Mucosa of rectum (tissue), 2 donors: ENCODE measurements around the gene TCHP.

Experiments used
- H3K27ac ChIP-seq, 2 donors: one replicate each; pipeline ENCODE4 v1.7.0; 2013; ENCODE audit warnings: inconsistent platforms in 2 of 2, low read depth in 2 of 2, low read length in 2 of 2
- H3K27me3 ChIP-seq, 2 donors: one replicate each; pipeline ENCODE4 v1.7.0; 2013; ENCODE audit warnings: low read length in 2 of 2; ENCODE audit not compliant: control insufficient read depth in 2 of 2, insufficient read depth in 2 of 2
- H3K36me3 ChIP-seq, 2 donors: one replicate each; pipeline ENCODE4 v1.7.0; 2013; ENCODE audit warnings: low read length in 2 of 2; ENCODE audit not compliant: control insufficient read depth in 2 of 2, insufficient read depth in 2 of 2
- H3K4me1 ChIP-seq, 2 donors: one replicate each; pipeline ENCODE4 v1.7.0; 2013; ENCODE audit warnings: low read length in 2 of 2, mild to moderate bottlenecking in 1 of 2; ENCODE audit not compliant: control insufficient read depth in 2 of 2, insufficient read depth in 2 of 2
- H3K4me3 ChIP-seq, 2 donors: one replicate each; pipeline ENCODE4 v1.7.0; 2013; ENCODE audit warnings: low read length in 2 of 2
- H3K9ac ChIP-seq, 2 donors: one replicate each; pipeline ENCODE4 v1.7.0; 2013; ENCODE audit warnings: low read length in 2 of 2, low read depth in 1 of 2, mild to moderate bottlenecking in 1 of 2
- H3K9me3 ChIP-seq, 2 donors: one replicate each; pipeline ENCODE4 v1.7.0; 2013; ENCODE audit warnings: low read length in 2 of 2; ENCODE audit not compliant: control insufficient read depth in 2 of 2
- donor health status: healthy.
- donor health status: Normal muscosa, but diverticular disease.

TCHP gene

DNA sequence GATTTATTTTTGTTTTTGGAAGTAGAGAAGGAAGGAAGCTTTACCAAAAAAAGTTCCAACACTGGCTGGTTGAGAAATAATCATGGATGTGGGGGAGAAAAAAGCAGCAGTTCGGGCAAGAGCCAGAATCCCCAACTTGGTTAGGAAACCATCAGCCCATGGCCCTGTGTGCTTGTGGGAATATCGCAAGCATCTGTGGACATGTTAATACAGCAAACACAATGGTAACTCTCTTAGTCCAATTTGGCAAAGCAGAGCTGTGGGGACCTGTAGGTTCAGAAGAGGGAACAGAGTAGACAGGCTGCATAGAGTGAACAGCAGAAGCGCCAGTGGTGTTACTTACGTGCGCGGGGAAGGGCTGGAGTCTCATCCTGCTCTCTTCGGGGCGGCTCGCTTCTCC is 46.8 kb downstream of the TCHP start:
- peak overlapping the region in 1 of 2 donors; percentile 20 for H3K27ac ChIP-seq
- peaks cover 33 to 44% of the 10 kb centered on the region in 2 donors for H3K36me3 ChIP-seq
- no peaks in the 10 kb centered on the region for H3K9me3 ChIP-seq
- H3K9ac ChIP-seq = no peak overlapping the region
- no peak overlapping the region for H3K4me3 ChIP-seq
- H3K27me3 ChIP-seq = no peaks in the 10 kb centered on the region
- peaks cover 20% of the 10 kb centered on the region in 2 donors for H3K4me1 ChIP-seq

DNA sequence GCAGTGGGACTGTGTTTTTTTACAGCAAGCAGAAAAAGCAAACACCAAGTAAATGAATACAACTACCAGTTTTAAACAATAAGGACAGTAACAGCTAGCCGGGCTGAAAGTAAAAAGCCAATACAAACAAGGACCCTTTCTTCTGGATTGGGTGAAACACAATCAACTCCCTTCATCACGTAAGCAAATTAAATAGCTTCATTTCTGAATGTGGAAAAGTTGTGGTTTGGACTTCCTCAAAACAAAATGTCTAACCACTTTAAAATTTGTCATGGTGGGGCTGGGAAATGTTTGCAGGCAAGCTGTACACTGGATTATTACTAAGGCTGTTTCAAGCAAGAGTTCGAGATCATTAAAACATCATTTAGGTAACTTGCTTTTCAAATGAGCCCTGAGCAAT is 47.4 kb downstream of the TCHP start:
- Histone ChIP-seq H3K9me3 (no peaks in the 10 kb centered on the region), H3K4me1 (peaks cover 20% of the 10 kb centered on the region in 2 donors), H3K4me3 (no peak overlapping the region), H3K36me3 (peaks cover 39 to 50% of the 10 kb centered on the region in 2 donors), H3K27ac (peak overlapping the region in 1 of 2 donors; percentile 20), H3K27me3 (no peaks in the 10 kb centered on the region), H3K9ac (no peak overlapping the region)

DNA sequence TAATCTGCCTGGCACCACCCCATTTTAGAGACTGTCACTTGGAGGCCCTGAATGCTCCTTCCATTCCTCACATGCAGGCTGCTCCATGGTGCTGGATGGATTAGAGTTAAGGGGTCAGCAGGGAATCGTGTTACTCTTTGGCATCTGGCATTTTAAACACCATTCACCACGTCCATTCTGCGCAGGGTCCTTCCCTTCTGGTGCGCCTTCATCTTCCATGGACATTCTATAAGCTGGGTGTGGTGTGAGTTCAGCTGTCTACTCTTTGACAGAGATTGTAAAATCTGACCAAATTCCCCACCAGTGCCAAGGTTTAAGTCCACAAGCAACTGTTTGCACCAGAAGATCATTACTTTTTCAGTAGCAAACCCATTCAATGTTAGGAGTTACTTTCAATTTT is 48.3 kb downstream of the TCHP start:
- peaks cover 42 to 58% of the 10 kb centered on the region in 2 donors for H3K36me3 ChIP-seq
- H3K27ac ChIP-seq = no peak overlapping the region
- no peak overlapping the region for H3K4me3 ChIP-seq
- H3K9me3 ChIP-seq = no peaks in the 10 kb centered on the region
- no peak overlapping the region for H3K9ac ChIP-seq
- H3K4me1 ChIP-seq = peaks cover 20% of the 10 kb centered on the region in 2 donors
- no peaks in the 10 kb centered on the region for H3K27me3 ChIP-seq

DNA sequence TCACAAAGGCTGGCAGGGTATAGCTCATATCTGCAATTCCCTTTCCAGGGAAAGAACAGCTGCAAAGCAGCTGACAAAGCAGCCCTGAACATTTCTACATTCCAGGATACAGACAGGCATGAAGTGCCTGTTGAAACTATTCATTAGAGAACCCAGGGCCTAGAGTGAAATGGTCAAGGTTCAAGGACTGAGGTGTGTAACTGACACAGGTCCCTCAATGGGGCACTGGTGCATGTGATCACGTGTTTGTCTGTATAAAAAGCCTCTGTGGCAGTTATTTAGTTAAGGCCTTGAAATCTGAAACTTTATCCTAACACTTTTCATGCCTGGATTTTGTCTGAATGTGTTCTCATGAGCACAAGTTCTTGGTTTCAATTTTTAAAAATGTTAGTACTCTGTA is 49.0 kb downstream of the TCHP start:
- H3K27ac ChIP-seq = no peak overlapping the region

DNA sequence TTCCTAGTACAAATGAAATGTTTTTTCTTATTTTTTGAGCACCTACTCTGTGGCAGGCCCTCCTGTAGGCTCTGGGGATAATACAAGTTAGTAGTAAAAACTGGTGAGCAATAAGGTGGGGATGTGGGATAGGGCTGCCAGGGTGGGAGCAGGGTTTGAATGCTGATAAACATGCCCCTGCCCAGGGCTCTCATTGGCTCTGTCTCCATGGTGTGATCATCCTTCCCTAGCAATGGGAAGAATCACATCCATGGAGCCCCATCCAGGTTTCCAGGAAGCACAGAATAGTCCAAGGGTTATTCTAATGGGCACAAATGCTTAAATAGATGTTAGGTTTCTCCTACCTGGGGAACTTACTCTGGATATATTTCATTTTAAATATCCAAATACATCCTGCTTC is 50.6 kb downstream of the TCHP start:
- Histone ChIP-seq H3K27me3 (no peaks in the 10 kb centered on the region), H3K36me3 (peaks cover 44 to 53% of the 10 kb centered on the region in 2 donors), H3K27ac (no peak overlapping the region), H3K9ac (no peak overlapping the region), H3K4me3 (no peak overlapping the region), H3K4me1 (peaks cover 17 to 20% of the 10 kb centered on the region in 2 donors), H3K9me3 (no peaks in the 10 kb centered on the region)

More for the DNA sequence above, 49.0 kb downstream of the TCHP start:
- Histone ChIP-seq H3K27me3 (no peaks in the 10 kb centered on the region), H3K4me3 (no peak overlapping the region), H3K9me3 (no peaks in the 10 kb centered on the region), H3K4me1 (peaks cover 20% of the 10 kb centered on the region in 2 donors), H3K9ac (no peak overlapping the region), H3K36me3 (peaks cover 44 to 61% of the 10 kb centered on the region in 2 donors)

- Histone ChIP-seq H3K36me3 (peaks cover 46 to 55% of the 10 kb centered on the region in 2 donors), H3K4me1 (peaks cover 17 to 20% of the 10 kb centered on the region in 2 donors), H3K9ac (no peak overlapping the region), H3K27ac (no peak overlapping the region), H3K4me3 (no peak overlapping the region), H3K27me3 (no peaks in the 10 kb centered on the region), H3K9me3 (no peaks in the 10 kb centered on the region)
These were observed 51.1 kb downstream of the TCHP start for GRCh38 chr12:109951136-109951535.

- Histone ChIP-seq H3K4me1 (peaks cover 17 to 20% of the 10 kb centered on the region in 2 donors), H3K9ac (no peak overlapping the region), H3K27ac (peak overlapping the region in 1 of 2 donors; percentile 33), H3K9me3 (no peaks in the 10 kb centered on the region), H3K36me3 (peaks cover 47 to 56% of the 10 kb centered on the region in 2 donors), H3K27me3 (no peaks in the 10 kb centered on the region), H3K4me3 (no peak overlapping the region)
These were observed 51.7 kb downstream of the TCHP start for GRCh38 chr12:109951751-109952150.

DNA sequence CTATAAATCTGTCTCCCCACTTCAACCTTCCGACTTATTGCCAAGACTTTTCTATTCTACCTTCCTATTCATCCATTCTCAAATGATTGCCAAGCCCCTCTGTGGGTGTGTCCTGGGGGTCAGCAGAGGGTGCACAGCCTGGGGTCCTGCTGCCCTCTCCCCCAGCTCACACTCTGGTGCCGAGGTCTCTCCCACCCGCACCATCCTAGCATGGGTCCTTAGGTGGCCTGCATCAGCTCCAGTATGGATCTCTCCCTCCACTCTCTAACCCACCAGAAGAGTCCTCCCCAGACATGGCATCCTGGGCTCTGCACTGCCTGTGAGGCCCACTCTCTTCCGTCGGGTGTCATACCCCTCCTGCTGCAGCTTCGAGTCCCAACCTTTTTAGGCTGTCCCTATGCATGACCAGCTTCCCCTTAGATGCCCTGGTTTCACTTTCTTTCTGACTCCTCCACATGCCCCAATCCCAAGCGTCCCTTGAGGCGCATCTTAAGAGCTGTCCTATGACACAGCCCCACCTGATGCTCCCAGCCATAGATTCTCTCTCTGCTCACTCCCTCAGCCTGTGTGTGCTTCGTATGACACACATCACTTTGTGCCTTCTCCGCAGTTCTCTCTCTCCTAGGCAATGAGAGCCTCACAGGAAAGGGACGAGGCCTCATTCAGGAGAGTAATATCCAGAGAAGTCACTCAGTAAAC is 52.2 kb downstream of the TCHP start:
- peaks cover 42 to 55% of the 10 kb centered on the region in 2 donors for H3K36me3 ChIP-seq
- no peaks in the 10 kb centered on the region for H3K27me3 ChIP-seq
- H3K4me3 ChIP-seq = no peak overlapping the region

DNA sequence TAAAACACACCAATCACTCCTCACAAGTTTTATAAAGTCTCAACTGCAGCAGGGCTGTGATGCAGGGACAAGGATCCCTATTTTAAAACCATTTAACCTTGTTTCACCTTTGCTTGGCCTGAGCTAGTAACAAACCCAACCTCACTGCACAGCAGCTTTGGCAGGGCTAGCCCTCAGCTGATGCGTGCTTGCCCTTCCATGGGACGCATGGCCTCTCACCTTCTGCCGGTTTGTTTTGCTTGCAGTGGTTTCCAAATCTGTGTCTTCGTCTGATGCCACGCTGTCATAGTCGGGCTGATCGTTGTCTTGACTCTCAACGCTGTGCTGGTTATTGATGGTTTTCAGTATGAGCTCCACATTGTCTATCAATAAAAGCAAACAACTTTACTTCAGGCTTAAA is 52.8 kb downstream of the TCHP start:
- peaks cover 42 to 55% of the 10 kb centered on the region in 2 donors for H3K36me3 ChIP-seq
- H3K27me3 ChIP-seq = no peaks in the 10 kb centered on the region
- H3K9ac ChIP-seq = no peak overlapping the region
- no peaks in the 10 kb centered on the region for H3K9me3 ChIP-seq
- H3K4me1 ChIP-seq = peaks cover 12% of the 10 kb centered on the region in 2 donors
- no peak overlapping the region for H3K27ac ChIP-seq
- H3K4me3 ChIP-seq = no peak overlapping the region

More for the DNA sequence above, 52.2 kb downstream of the TCHP start:
- Histone ChIP-seq H3K9ac (no peak overlapping the region), H3K4me1 (peaks cover 14 to 15% of the 10 kb centered on the region in 2 donors), H3K27ac (peak overlapping the region in 1 of 2 donors; percentile 33), H3K9me3 (no peaks in the 10 kb centered on the region)

GRCh38 chr12:109953656-109954055 is 53.6 kb downstream of the TCHP start:
- H3K36me3 ChIP-seq = peaks cover 42 to 56% of the 10 kb centered on the region in 2 donors
- no peaks in the 10 kb centered on the region for H3K27me3 ChIP-seq
- H3K27ac ChIP-seq = no peak overlapping the region

More at GRCh38 chr12:109953656-109954055, 53.6 kb downstream of the TCHP start:
- H3K9me3 ChIP-seq = no peaks in the 10 kb centered on the region
- no peak overlapping the region for H3K4me3 ChIP-seq
- H3K4me1 ChIP-seq = peaks cover 5 to 6% of the 10 kb centered on the region in 2 donors
- H3K9ac ChIP-seq = no peak overlapping the region
